Activated T-cell treated with anti-CD3 and anti-CD28 coated beads, Interleukin-2, amount 50 U/mL, for 72 hours (primary cell): Measurements from ENCODE around the gene OXT. TPM values are rescaled to one million over a fixed set of nuclear protein-coding genes. Genes with fewer than 3 reads are reported as not detected.
"Not testable (repeated sequence)": the region's sequence is repeated elsewhere in the genome, so short reads cannot be mapped to it uniquely, and the experiment has no call there.

Experiments used
- ATAC-seq, 2 donors: fragments of 150-1000 bp; cut with Tn5 transposase; replicated peaks in 1 of 2; 2 replicates each; pipeline ENCODE4 v1.10.0; 2021; ENCODE audit warnings: moderate library complexity in 2 of 2, mild to moderate bottlenecking in 1 of 2
- DNase-seq, 2 donors: peaks; one replicate each; pipeline ENCODE4 v3.0.0; 2021 to 2022; ENCODE audit warnings: mixed read lengths in 1 of 2
- H3K27ac Mint-ChIP-seq: one replicate; pipeline ENCODE4 v1.8.0; 2022; ENCODE audit warnings: mild to moderate bottlenecking, moderate library complexity, mixed read lengths
- H3K27me3 Mint-ChIP-seq: one replicate; pipeline ENCODE4 v1.8.0; 2022; ENCODE audit warnings: low read depth, mixed read lengths
- H3K36me3 Mint-ChIP-seq, 2 donors: one replicate each; pipeline ENCODE4 v1.8.0; 2022; ENCODE audit warnings: mixed read lengths in 2 of 2, mild to moderate bottlenecking in 1 of 2; ENCODE audit not compliant: insufficient read depth in 2 of 2
- H3K4me1 Mint-ChIP-seq: one replicate; pipeline ENCODE4 v1.8.0; 2022; ENCODE audit warnings: low read depth, mixed read lengths
- H3K4me3 Mint-ChIP-seq, 2 donors: one replicate each; pipeline ENCODE4 v1.8.0; 2022; ENCODE audit warnings: mild to moderate bottlenecking in 2 of 2, mixed read lengths in 2 of 2, moderate library complexity in 2 of 2
- H3K9me3 Mint-ChIP-seq, 2 donors: one replicate each; pipeline ENCODE4 v1.8.0; 2022; ENCODE audit warnings: mixed read lengths in 2 of 2
- total RNA-seq, 2 donors: library from RNA; stranded (reverse); gene quantifications; one replicate each; pipeline ENCODE4 v1.2.3, GENCODE V29; 2022

The OXT gene
- total RNA-seq, 2 donors from 2014 or later = 1.2 to 1.8 TPM

DNA sequence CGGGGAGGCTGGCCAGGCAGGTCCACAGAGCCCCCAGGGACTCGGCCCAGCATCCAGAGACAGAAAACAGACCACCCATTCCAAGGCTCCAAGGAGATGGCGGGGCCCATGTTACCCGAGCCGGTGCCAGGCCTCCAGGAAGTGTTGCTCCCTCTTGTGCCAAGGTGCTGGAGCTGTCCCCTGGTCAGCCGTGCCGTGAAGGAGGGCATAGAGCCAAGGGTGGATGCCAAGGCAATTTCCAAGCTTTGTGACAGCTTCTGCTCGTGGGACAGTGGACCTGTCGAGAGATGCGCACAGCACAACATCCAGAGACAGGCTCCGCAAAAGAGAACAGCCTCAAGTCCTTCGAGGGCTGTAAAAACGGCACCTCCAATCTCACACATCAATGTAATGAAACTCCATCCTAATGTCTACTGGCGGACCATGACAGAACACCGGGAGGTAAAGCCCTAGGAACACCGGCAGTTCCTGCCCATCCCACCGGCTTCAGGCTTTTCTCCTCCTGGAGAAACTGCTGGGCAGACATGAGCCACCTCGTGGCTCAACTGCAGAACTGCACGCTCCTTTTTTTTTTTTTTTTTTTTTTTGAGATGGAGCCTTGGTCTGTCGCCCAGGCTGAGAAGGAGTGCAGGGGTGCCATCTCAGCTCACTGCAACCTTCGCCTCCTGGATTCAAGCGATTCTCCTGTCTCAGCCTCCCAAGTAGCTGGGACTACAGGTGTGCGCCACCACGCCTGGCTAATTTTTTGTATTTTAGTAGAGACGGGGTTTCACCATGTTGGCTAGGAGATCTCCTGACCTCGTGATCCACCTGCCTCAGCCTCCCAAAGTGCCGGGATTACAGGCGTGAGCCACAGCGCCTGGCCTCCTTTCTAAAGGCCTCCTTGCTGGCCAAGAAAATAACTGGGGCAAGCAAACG lies 44.0 kb downstream of the OXT start:
- peak; percentile 54 to 55 for ATAC-seq
- peak in 1 of 2 donors; percentile 21 for DNase-seq
- no peaks in the 10 kb centered on the region for H3K9me3 Mint-ChIP-seq
- H3K27me3 Mint-ChIP-seq = no peaks in the 10 kb centered on the region
- no peak overlapping the region for H3K27ac Mint-ChIP-seq
- peaks cover under 1 to 2% of the 10 kb centered on the region in 2 donors for H3K36me3 Mint-ChIP-seq
- H3K4me3 Mint-ChIP-seq = no peak overlapping the region
- H3K4me1 Mint-ChIP-seq = peaks cover 13% of the 10 kb centered on the region

DNA sequence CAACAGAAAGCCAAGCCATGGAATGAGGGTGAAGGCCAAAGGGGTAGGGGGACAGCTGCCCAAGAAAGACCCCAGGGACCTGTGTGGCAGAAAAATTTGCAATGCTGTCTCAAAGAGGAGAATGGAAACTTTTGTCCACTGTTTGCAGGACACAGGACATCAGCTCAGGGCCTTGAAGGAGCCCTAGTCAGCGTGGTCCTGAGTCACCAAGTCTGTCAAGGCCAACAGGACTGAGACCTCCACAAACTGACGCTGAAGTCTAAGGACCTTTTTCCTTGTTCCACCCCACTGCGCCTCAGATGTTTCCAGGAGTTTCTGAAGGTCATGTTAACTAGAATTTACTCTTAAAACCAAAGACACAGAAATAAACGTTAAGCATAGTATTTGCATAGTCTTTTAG lies 44.9 kb downstream of the OXT start:
- Mint-ChIP-seq H3K9me3 (no peaks in the 10 kb centered on the region), H3K27ac (no peak overlapping the region), H3K4me3 (no peak overlapping the region), H3K36me3 (peaks cover 7 to 8% of the 10 kb centered on the region in 2 donors), H3K27me3 (no peaks in the 10 kb centered on the region), H3K4me1 (peaks cover 21% of the 10 kb centered on the region)
- DNase-seq = no peak
- ATAC-seq = no peak

DNA sequence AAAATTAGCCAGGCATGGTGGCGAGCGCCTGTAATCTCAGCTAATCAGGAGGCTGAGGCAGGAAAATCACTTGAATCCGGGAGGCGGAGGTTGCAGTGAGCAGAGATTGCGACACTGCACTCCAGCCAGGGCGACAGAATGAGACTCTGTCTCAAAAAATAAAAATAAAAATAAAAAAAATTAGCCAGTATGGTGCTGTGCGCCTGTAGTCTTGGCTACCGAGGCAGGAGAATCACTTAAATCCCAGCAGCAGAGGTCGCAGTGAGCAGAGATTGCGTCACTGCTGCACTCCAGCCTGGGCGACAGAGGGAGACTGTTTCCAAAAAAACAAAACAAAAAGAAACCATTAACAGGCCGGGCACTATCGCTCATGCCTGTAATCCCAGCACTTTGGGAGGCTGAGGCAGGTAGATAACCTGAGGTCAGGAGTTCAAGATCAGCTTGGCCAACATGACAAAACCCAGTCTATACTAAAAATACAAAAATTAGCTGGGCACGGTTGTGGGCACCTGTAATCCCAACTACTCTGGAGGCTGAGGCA lies 46.5 kb downstream of the OXT start:
- peaks cover 37% of the 10 kb centered on the region for H3K4me1 Mint-ChIP-seq
- H3K9me3 Mint-ChIP-seq, H3K27me3 Mint-ChIP-seq, H3K27ac Mint-ChIP-seq: not testable (repeated sequence)
- peak; percentile 41 to 54 for DNase-seq
- H3K4me3 Mint-ChIP-seq = peak overlapping the region in 1 of 2 donors; percentile 15
- peak; percentile 21 to 53 for ATAC-seq
- H3K36me3 Mint-ChIP-seq = peaks cover 13 to 22% of the 10 kb centered on the region in 2 donors

DNA sequence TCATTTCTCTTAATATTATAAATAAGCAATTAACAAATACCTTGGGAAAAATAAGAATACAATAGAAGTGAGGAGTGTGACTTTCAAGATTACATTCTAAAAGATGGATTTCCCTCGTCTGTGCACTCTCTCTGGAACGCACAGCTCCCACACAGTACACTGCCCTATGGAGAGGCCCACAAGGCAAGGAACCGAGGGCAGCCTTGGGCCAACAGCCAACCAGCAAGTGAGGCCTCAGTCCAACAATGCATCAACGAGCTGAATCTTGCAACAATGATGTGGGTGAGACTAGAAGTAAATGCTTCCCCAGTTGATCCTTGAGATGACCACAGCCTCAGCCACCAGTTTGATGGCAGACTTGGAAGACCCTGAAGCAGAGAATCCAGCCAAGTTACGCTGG lies 47.6 kb downstream of the OXT start:
- H3K27ac Mint-ChIP-seq = no peak overlapping the region
- no peaks in the 10 kb centered on the region for H3K27me3 Mint-ChIP-seq
- no peak overlapping the region for H3K4me3 Mint-ChIP-seq
- ATAC-seq = no peak
- H3K9me3 Mint-ChIP-seq = peaks cover 0 to 1% of the 10 kb centered on the region in 2 donors
- H3K36me3 Mint-ChIP-seq = peaks cover 18 to 30% of the 10 kb centered on the region in 2 donors
- DNase-seq = no peak
- H3K4me1 Mint-ChIP-seq = peaks cover 46% of the 10 kb centered on the region

DNA sequence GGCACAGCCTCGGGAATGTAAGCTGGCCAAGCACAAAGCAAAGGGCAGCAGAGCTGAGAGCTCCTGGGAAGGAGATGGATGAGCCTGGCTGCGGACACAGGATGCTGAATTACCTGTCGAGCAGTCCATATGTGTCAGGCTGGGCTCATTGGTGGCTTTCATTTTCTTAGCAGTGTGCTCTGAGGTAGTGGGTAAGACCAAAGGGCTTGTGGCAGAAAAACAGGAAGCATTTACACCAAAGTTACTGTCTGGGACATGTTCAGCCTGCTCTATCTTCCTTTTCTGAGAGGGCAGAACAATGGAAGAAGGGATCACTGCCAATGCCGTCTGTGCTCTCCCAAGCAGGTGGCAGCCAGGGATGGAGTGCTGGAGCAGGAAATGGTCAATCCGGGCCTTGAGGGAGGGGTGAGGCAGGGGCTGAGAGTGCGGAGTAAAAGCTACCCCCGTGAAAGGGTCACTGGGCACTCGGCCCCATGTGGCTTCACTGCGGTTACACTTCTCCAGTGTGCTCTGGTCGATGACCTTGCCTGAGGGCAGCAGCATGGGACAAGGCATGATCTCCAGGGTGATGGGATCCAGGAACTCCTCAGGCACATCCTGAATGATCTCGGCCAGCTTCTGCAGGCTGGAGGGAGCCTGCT lies 50.0 kb downstream of the OXT start:
- H3K4me3 Mint-ChIP-seq = peak overlapping the region; percentile 51 to 64
- peaks cover 20 to 39% of the 10 kb centered on the region in 2 donors for H3K36me3 Mint-ChIP-seq
- H3K27ac Mint-ChIP-seq = peak overlapping the region; percentile 85
- peaks cover 41% of the 10 kb centered on the region for H3K4me1 Mint-ChIP-seq
- no peaks in the 10 kb centered on the region for H3K27me3 Mint-ChIP-seq
- H3K9me3 Mint-ChIP-seq = peaks cover 1 to 2% of the 10 kb centered on the region in 2 donors
- ATAC-seq (no peak), DNase-seq (no peak)

Other genes with a start within 250 kb of the OXT start
- gene PCED1A, start 231.0 kb upstream of the OXT start, total RNA-seq = 10 to 100 TPM; 52.8 to 58.9 TPM
- gene VPS16, start 230.9 kb upstream of the OXT start, total RNA-seq = 10 to 100 TPM; 54.3 to 60.7 TPM
- gene PTPRA, start 198.1 kb upstream of the OXT start, total RNA-seq = 10 to 100 TPM; 81.2 to 85.9 TPM
- 10 to 100 TPM in 1 of 2 donors, 1 to 10 TPM in 1; 5.5 to 87.1 TPM for gene GNRH2, start 28.0 kb upstream of the OXT start, total RNA-seq
- 100 to 1,000 TPM; 100 to 155 TPM for gene MRPS26, start 25.6 kb upstream of the OXT start, total RNA-seq
- not detected for gene AVP, start 13.1 kb downstream of the OXT start, total RNA-seq
- 10 to 100 TPM; 22.1 to 22.6 TPM for gene FASTKD5, start 88.2 kb downstream of the OXT start, total RNA-seq
- 1 to 10 TPM; 7.8 to 9.6 TPM for gene UBOX5, start 88.2 kb downstream of the OXT start, total RNA-seq
- gene LZTS3, start 101.9 kb downstream of the OXT start, total RNA-seq = 1 to 10 TPM; 3.1 to 3.5 TPM
- gene DDRGK1, start 133.1 kb downstream of the OXT start, total RNA-seq = 10 to 100 TPM; 83.6 to 89.3 TPM
- gene ITPA, start 137.9 kb downstream of the OXT start, total RNA-seq = 10 to 100 TPM; 66.0 to 67.0 TPM
- 1 to 10 TPM in 1 of 2 donors, under 1 TPM in 1; 0.53 to 1.9 TPM for gene SLC4A11, start 167.6 kb downstream of the OXT start, total RNA-seq